SK-N-SH treated with all-trans-retinoic acid at 6 μM for 48 hours (cell line): ENCODE data around the gene CAMKMT.

ENCODE experiments used
- ATAC-seq: fragments of 200-7000 bp; cut with Tn5 transposase; 3 replicates; pipeline ENCODE4 v1.9.1; 2020; ENCODE audit warnings: mild to moderate bottlenecking, moderate library complexity
- ARNTL ChIP-seq: fragments of 450-650 bp; formaldehyde crosslinking; IDR thresholded peaks from 2 replicates; pipeline ENCODE4 v1.5.0; 2020; ENCODE audit warnings: low read depth, mild to moderate bottlenecking, moderate library complexity, borderline replicate concordance
- BACH2 ChIP-seq: fragments of 250-450 bp; sonication (Bioruptor Pico); IDR thresholded peaks from 2 replicates; pipeline ENCODE4 v1.9.0; 2021; ENCODE audit warnings: mild to moderate bottlenecking, borderline replicate concordance
- CREB5 ChIP-seq: fragments of 250-450 bp; sonication (Bioruptor Pico); IDR thresholded peaks from 2 replicates; pipeline ENCODE4 v1.5.1; 2020; ENCODE audit warnings: low read depth, mild to moderate bottlenecking, moderate library complexity
- CSDC2 ChIP-seq: fragments of 250-450 bp; sonication (Bioruptor Pico); IDR thresholded peaks from 2 replicates; pipeline ENCODE4 v1.5.0; 2020; ENCODE audit warnings: mild to moderate bottlenecking, moderate library complexity
- CSRNP3 ChIP-seq: fragments of 250-450 bp; sonication (Bioruptor Pico); IDR thresholded peaks from 2 replicates; pipeline ENCODE4 v1.5.1; 2021; ENCODE audit warnings: mild to moderate bottlenecking, moderate library complexity
- ESRRG ChIP-seq: fragments of 250-450 bp; sonication (Bioruptor Pico); IDR thresholded peaks from 2 replicates; pipeline ENCODE4 v1.6.1; 2021; ENCODE audit warnings: mild to moderate bottlenecking
- ISL1 ChIP-seq: fragments of 250-450 bp; sonication (Bioruptor Pico); IDR thresholded peaks from 2 replicates; pipeline ENCODE4 v2.1.2; 2022; ENCODE audit warnings: mild to moderate bottlenecking, moderate library complexity
- OSR1 ChIP-seq: fragments of 250-450 bp; sonication (Bioruptor Pico); IDR thresholded peaks from 2 replicates; pipeline ENCODE4 v1.8.0; 2022; ENCODE audit warnings: moderate library complexity, mild to moderate bottlenecking, inconsistent platforms
- PATZ1 ChIP-seq: fragments of 250-450 bp; sonication (Bioruptor Pico); IDR thresholded peaks from 2 replicates; pipeline ENCODE4 v1.8.0; 2020; ENCODE audit warnings: mild to moderate bottlenecking, moderate library complexity, borderline replicate concordance
- POU6F1 ChIP-seq: fragments of 250-450 bp; sonication (Bioruptor Pico); IDR thresholded peaks from 2 replicates; pipeline ENCODE4 v1.8.0; 2021; ENCODE audit warnings: low read depth, mild to moderate bottlenecking, moderate library complexity, borderline replicate concordance
- PPARA ChIP-seq: fragments of 250-450 bp; sonication (Bioruptor Pico); IDR thresholded peaks from 2 replicates; pipeline ENCODE4 v1.5.0; 2020; ENCODE audit warnings: mild to moderate bottlenecking, borderline replicate concordance
- RARB ChIP-seq: fragments of 250-450 bp; sonication (Bioruptor Pico); IDR thresholded peaks from 2 replicates; pipeline ENCODE4 v1.8.0; 2021; ENCODE audit warnings: mild to moderate bottlenecking, moderate library complexity
- SNAI2 ChIP-seq: fragments of 250-450 bp; sonication (Bioruptor Pico); IDR thresholded peaks from 2 replicates; pipeline ENCODE4 v1.5.0; 2020; ENCODE audit warnings: mild to moderate bottlenecking, moderate library complexity
- TCF4 ChIP-seq: fragments of 250-450 bp; sonication (Bioruptor Pico); IDR thresholded peaks from 2 replicates; pipeline ENCODE4 v1.8.0; 2021; ENCODE audit warnings: mild to moderate bottlenecking, moderate library complexity, borderline replicate concordance
- TOX ChIP-seq: fragments of 250-450 bp; sonication (Bioruptor Pico); IDR thresholded peaks from 2 replicates; pipeline ENCODE4 v1.8.0; 2021; ENCODE audit warnings: mild to moderate bottlenecking, moderate library complexity, borderline replicate concordance
- ZFP3 ChIP-seq: fragments of 250-450 bp; sonication (Bioruptor Pico); IDR thresholded peaks from 2 replicates; pipeline ENCODE4 v1.5.0; 2020; ENCODE audit warnings: mild to moderate bottlenecking, moderate library complexity
- ZFP30 ChIP-seq: fragments of 450-650 bp; formaldehyde crosslinking; IDR thresholded peaks from 2 replicates; pipeline ENCODE4 v1.5.0; 2022; ENCODE audit warnings: mild to moderate bottlenecking, moderate library complexity
- ZNF70 ChIP-seq: fragments of 450-650 bp; formaldehyde crosslinking; IDR thresholded peaks from 2 replicates; pipeline ENCODE4 v1.5.0; 2020; ENCODE audit warnings: mild to moderate bottlenecking, moderate library complexity
- ZNF8 ChIP-seq: fragments of 450-650 bp; formaldehyde crosslinking; IDR thresholded peaks from 2 replicates; pipeline ENCODE4 v1.5.0; 2020; ENCODE audit warnings: mild to moderate bottlenecking, moderate library complexity
- TF ChIP-seq, protein P1 (sequence below): fragments of 250-450 bp; sonication (Bioruptor Pico); IDR thresholded peaks from 2 replicates; pipeline ENCODE4 v1.5.0; 2020; ENCODE audit warnings: mild to moderate bottlenecking, moderate library complexity

The CAMKMT gene

GRCh38 chr2:44651974-44652373 lies 290.2 kb downstream of the CAMKMT start (continued):
- TF ChIP-seq BACH2 (no peak), ZFP3 (CRISPR knock-in tag) (no peak)
- TF ChIP-seq, all 23 proteins: peak for 0

DNA sequence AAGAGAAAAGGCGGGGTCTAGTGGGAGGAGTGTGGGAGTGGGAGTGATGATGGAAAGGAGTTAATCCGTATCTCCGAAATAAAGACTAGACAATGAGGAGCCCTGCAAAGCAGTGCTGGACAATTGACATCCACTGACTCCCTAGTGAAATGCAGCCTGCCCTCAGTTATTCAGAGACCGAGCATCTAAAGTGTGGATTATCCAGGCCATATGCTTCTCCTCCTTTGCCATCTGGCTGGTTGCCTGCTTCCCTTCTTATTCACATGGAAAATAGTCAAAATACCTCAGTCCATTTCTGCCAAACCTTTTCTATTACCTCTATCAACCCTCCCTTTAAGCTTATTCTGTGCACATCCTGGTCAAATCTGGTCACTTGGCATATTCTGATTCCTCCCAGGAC lies 291.0 kb downstream of the CAMKMT start:
- no peak for ATAC-seq
- no peak for TF ChIP-seq OSR1 (CRISPR knock-in tag)
- no peak for TF ChIP-seq ZFP3 (CRISPR knock-in tag)
- TF ChIP-seq CSRNP3 (CRISPR knock-in tag) = no peak
- no peak for TF ChIP-seq ZFP30 (CRISPR knock-in tag)
- TF ChIP-seq, protein P1, sequence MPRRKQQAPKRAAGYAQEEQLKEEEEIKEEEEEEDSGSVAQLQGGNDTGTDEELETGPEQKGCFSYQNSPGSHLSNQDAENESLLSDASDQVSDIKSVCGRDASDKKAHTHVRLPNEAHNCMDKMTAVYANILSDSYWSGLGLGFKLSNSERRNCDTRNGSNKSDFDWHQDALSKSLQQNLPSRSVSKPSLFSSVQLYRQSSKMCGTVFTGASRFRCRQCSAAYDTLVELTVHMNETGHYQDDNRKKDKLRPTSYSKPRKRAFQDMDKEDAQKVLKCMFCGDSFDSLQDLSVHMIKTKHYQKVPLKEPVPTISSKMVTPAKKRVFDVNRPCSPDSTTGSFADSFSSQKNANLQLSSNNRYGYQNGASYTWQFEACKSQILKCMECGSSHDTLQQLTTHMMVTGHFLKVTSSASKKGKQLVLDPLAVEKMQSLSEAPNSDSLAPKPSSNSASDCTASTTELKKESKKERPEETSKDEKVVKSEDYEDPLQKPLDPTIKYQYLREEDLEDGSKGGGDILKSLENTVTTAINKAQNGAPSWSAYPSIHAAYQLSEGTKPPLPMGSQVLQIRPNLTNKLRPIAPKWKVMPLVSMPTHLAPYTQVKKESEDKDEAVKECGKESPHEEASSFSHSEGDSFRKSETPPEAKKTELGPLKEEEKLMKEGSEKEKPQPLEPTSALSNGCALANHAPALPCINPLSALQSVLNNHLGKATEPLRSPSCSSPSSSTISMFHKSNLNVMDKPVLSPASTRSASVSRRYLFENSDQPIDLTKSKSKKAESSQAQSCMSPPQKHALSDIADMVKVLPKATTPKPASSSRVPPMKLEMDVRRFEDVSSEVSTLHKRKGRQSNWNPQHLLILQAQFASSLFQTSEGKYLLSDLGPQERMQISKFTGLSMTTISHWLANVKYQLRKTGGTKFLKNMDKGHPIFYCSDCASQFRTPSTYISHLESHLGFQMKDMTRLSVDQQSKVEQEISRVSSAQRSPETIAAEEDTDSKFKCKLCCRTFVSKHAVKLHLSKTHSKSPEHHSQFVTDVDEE (CRISPR knock-in tag) = no peak
- TF ChIP-seq POU6F1 (CRISPR knock-in tag) = no peak
- TF ChIP-seq ZNF70 = no peak
- no peak for TF ChIP-seq TOX
- TF ChIP-seq CSDC2 = no peak
- TF ChIP-seq TCF4 (CRISPR knock-in tag) = no peak
- no peak for TF ChIP-seq RARB
- no peak for TF ChIP-seq ZNF8 (CRISPR knock-in tag)
- TF ChIP-seq BACH2 = no peak
- TF ChIP-seq CREB5 (CRISPR knock-in tag) = no peak
- no peak for TF ChIP-seq PATZ1
- no peak for TF ChIP-seq PPARA
- TF ChIP-seq ISL1 = no peak
- TF ChIP-seq ESRRG (CRISPR knock-in tag) = no peak
- TF ChIP-seq ARNTL (CRISPR knock-in tag) = no peak

DNA sequence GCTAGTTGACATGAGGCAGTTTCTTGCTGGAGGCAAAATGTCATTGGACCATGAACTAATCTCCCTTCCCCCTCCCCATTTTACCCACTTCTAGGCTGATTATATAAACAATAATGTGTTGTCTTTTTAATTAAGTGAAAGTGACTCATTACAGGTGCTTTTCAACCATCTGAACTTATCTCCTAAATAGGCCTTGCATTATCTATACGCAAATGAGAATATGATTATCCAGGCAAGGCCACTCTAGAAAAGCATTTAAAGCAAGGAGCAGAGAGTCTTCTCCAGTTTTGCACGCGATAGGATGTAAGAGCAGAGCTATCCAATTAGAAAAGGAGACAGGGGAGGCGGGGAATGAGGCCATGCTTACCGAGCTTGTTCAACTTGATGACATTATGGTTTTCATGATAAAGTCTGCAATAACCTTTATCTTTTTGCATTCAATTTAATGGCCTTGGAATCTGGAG lies 293.7 kb downstream of the CAMKMT start:
- no peak for ATAC-seq

More for the DNA sequence above, 293.7 kb downstream of the CAMKMT start:
- TF ChIP-seq ZNF70 = no peak
- no peak for TF ChIP-seq ZNF8 (CRISPR knock-in tag)
- no peak for TF ChIP-seq PPARA
- TF ChIP-seq CREB5 (CRISPR knock-in tag) = no peak
- no peak for TF ChIP-seq ZFP30 (CRISPR knock-in tag)
- no peak for TF ChIP-seq CSRNP3 (CRISPR knock-in tag)
- TF ChIP-seq SNAI2 (CRISPR knock-in tag) = no peak
- TF ChIP-seq CSDC2 = no peak
- TF ChIP-seq TOX = no peak
